ENCODE data around the gene ANKRD44.

GRCh38 chr2:197207598-197207997, 103.0 kb downstream of the ANKRD44 start:
- TF ChIP-seq SIN3A (IDR thresholded peaks at IDR 0.05; ENCODE audit: borderline replicate concordance, insufficient read depth, low read length) (no peak), POLR2AphosphoS5 (IDR thresholded peaks at IDR 0.05; ENCODE audit: low read depth, low read length) (no peak), TAF1 (IDR thresholded peaks at IDR 0.05; ENCODE audit: borderline replicate concordance, insufficient read depth, low read length) (no peak), REST (IDR thresholded peaks at IDR 0.05; ENCODE audit: insufficient read depth in 1 of 2, low read depth in 2 of 2, low read length in 2 of 2) (no peak)

All from PFSK-1 (cell line).